HG03060 (cell line): Measurements from ENCODE around the gene SLC22A23.

Experiments used
- ATAC-seq: cut with Tn5 transposase; IDR thresholded peaks from one replicate; pipeline ENCODE4 v1.9.1; 2021; ENCODE audit warnings: low read depth, moderate number of reproducible peaks; ENCODE audit not compliant: unreplicated experiment

Gene SLC22A23

DNA sequence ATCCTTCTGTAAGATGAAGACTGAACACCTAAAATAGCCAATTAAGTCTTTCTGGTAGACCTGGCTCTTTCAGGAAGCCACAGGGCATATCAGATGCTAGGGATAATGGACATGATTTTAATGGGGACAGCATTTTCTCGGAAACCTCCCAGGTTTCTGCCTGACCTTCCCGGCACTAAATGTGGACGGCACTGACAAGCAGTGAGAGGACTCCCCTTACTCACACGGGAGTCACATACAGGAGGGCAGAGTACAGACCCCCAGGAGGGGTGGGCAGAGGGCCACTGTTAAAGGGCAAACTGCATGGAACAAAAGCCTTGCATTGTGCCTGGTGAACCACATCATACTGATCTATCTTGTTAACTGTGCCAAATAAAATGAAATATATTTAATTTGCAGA lies 178.2 kb downstream of the SLC22A23 start:
- no peak for ATAC-seq

- no peak for ATAC-seq
Observed at GRCh38 chr6:3277851-3278416, 178.9 kb downstream of the SLC22A23 start.

DNA sequence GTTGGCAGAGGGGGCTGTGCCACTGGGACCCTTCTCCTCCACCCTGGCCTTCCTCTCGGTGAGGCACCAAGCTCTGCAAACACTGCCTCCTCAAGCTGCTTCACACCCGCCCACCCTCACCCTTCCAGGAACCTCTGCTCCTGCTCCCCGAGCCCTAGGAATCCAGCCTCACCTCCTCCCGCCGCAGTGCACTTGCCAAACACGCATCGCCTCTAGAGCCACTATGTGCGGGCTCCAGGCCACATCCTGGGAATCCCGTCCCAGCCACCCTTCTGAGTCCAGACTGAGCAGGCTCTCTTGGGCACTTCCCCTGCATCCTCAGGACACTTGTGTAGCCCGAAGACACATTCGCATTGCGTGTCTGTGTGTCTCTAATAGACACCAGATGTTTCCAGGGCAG lies 179.6 kb downstream of the SLC22A23 start:
- no peak for ATAC-seq

- ATAC-seq, result no peak
Observed at GRCh38 chr6:3276174-3277167, 180.4 kb downstream of the SLC22A23 start.

DNA sequence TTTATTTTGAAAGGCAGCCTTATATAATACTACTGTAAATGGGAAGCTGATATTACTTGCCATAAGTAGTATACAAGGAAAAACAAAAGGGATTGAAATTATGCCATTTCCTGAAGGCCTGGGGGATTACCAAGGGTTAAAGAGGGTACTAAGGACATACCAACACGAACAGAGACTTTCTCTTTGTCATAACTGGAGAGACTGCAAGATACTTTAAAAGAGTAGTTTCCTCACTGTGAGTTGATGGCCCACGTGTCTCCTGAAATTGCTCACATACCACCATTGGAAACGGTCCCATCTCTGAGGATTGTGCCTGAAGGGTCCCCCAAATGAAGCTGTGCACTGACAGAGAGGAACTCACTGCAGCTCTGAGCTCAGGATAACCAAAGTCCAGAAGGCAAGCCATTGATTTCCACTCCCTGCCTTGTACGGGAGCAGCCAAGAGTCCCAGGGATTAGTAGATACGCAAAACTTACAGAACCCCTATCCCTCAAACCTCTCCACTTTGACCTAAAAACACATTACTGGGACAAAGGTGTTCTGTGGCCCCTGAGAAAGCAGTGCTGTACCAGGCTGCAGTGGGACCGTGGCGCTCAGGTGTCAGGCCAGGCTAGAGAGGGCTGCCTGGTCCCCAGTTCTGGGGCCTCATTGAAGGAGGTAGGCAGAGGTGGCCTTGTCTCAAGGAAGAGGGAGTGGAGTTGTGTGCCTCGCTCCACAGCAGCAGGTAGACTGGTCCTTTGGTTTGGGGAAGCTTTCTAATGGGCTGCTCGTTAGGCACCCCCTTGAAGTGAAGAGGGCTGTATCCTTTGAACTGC lies 182.9 kb downstream of the SLC22A23 start:
- no peak for ATAC-seq

DNA sequence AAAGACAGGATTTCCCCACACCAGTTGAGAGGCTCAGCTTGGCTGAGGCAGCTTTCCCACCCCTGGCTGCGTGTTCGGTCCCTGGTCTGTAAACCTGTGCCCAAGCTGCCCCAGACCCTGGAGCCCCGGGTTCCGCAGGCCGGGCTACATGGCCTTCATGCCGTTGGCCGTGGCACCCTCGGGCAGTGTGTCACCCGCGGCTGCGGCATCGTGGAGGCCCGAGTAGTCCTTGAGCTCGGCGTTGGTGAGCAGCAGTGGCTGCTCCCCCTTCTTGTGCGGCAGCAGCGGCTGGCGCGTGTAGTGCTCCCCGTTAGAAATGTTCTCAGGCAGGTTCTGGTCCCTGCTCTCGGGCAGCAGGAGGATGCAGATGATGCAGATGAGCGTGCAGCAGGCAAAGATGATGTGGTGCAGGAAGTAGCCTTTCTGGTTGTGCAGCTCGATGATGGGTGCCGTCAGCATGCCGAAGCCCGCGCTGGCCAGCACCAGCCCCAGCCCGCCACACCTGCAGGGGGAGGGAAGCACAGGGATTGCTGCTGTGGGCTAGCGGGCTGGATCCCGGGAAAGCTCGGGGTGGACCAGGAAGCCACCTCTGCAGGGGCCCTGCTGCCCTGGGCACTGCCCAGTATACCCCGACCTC lies 183.8 kb downstream of the SLC22A23 start:
- no peak for ATAC-seq

- no peak for ATAC-seq
Observed at GRCh38 chr6:3271756-3272155, 185.1 kb downstream of the SLC22A23 start.

GRCh38 chr6:3270258-3270657 lies 186.6 kb downstream of the SLC22A23 start:
- no peak for ATAC-seq

- ATAC-seq, result no peak
Observed at GRCh38 chr6:3269281-3269975, 187.4 kb downstream of the SLC22A23 start.

- ATAC-seq, result no peak
Observed at GRCh38 chr6:3268680-3269079, 188.2 kb downstream of the SLC22A23 start.

DNA sequence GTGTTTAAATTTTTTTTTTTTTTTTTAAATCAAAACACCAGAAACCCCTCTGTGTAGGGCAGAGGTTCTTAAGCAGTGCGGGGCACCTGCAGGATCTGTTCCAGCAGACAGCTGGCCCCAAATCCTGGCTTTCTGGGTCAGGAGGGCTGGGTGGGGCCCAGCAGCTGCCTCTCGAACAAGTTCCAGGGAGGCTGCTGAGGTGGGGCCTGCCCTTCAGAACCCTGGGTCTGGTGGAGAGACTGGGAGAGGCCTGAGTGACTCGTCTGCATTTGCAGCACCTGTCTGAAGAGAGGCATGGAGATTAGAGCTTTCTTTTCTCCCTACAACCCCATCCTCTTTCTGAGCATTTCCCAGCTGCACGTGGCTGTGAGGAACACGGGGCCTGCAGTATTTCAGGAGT lies 189.7 kb downstream of the SLC22A23 start:
- ATAC-seq, result no peak

DNA sequence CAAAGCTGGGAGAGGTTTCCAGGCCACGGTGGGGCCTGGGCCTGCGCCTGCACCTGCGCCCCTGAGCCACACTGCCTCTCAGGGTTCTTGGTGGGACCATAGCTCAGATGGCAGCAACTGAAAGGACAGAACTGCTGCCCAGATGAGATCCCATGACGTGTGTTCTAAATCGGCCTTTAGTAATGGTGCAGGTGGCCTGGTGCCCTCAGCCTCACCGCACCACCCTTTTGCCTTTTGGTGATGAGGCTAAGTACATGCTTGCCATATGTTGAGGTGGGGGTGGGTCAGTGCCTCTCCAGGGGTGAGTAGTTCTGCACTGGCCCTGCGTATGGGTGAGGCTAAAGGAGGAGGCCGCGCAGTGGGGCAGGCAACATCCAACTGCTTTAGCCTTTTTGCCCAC lies 190.7 kb downstream of the SLC22A23 start:
- no peak for ATAC-seq

GRCh38 chr6:3265671-3266070 lies 191.2 kb downstream of the SLC22A23 start:
- no peak for ATAC-seq

DNA sequence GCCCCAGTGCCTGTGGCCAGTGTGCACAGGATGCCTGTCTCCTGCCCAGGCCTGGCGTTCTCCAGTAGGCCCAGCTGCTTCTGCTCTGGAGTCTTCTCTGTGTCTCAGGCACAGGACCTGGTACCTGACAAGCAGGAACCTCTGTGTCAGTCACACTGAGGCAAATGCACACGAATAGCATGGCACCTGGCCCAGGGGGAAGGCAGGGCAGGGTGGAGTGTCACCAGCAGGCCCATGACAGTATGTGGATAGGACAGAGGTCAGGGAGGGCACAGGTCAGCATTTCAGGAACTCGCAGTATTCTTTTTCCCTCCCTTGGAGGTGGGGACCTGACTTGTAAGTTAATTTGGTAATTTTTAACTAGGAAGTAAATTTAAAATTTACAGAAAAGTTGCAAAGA lies 192.5 kb downstream of the SLC22A23 start:
- no peak for ATAC-seq

GRCh38 chr6:3263096-3263495 lies 193.8 kb downstream of the SLC22A23 start:
- no peak for ATAC-seq

- ATAC-seq, result no peak
Observed at GRCh38 chr6:3261921-3262320, 194.9 kb downstream of the SLC22A23 start.

GRCh38 chr6:3261518-3261820 lies 195.4 kb downstream of the SLC22A23 start:
- no peak for ATAC-seq

- ATAC-seq, result no peak
Observed at GRCh38 chr6:3260772-3261517, 195.9 kb downstream of the SLC22A23 start.

DNA sequence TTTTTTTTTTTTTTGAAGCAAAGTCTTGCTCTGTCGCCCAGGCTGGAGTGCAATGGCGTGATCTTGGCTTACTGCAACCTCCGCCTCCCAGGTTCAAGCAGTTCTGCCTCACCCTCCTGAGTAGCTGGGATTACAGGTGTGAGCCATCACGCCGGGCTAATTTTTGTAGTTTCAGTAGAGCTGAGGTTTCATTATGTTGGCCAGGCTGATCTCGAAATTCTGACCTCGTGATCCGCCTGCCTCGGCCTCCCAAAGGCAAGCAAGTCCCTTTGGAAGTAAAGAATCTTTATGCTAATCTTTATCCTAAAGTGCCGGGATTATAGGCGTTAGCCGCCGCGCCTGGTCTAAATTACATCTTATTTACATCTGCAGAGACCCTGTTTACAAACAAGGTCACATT lies 196.6 kb downstream of the SLC22A23 start:
- no peak for ATAC-seq
